ENCODE results near the gene KCNC3. TPM values are rescaled to one million over a fixed set of nuclear protein-coding genes. Genes with fewer than 3 reads are reported as not detected.

KCNC3 gene
- total RNA-seq, 5 donors from 2014 or later (not counting 1 experiment from before 2014, with no cell fraction given) = 0.75 to 4.3 (median 1.5) TPM

DNA sequence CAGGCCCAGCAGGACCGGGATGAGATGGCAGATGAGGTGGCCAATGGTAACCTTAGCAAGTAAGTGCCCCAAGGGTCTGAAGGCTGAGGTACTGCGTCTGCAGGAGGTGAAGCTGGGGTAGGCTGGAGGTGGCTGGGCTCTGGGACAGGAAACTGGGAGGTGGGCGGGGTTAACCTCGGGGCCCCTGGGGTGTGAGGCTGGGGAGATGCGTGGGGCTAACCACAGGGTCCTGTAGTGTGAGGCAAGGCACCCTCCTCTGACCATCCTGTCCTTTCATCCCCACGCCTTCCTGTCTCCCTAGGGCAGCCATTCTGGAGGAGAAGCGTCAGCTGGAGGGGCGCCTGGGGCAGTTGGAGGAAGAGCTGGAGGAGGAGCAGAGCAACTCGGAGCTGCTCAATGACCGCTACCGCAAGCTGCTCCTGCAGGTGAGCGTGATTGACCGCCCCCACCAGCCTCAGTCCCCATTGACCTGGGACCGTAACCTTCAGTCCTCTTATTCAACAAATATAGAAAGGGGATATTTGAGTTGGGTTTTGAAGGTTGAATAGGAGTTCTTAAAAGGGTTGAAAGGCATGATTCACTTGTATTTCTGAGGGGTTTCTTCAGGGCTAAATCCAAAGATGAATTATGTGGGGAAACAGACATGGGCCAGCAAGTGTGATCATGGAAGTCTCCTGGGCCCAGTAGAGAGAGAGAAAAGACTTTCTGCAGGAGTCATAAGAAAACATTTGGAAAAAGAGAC is 35.7 kb downstream of the KCNC3 start:
- DNase-seq (no peak), ATAC-seq (replicated peaks in 1 of 4) (no peak)
- no peaks in the 10 kb centered on the region for H3K4me1 ChIP-seq (ENCODE audit: control insufficient read depth in 1 of 2, extremely low read depth in 1 of 2, insufficient read depth in 2 of 2, low read length in 2 of 2)
- Mint-ChIP-seq H3K27ac (no peak overlapping the region), H3K36me3 (no peaks in the 10 kb centered on the region), H3K4me3 (no peak overlapping the region), H3K27me3 (peaks cover 39 to 48% of the 10 kb centered on the region in 2 donors), H3K4me1 (no peaks in the 10 kb centered on the region), H3K9me3 (peaks cover 0 to 6% (median 3%) of the 10 kb centered on the region in 3 donors)
- H3K27ac ChIP-seq (ENCODE audit: low read length) = no peak overlapping the region
- peaks cover 0 to 47% of the 10 kb centered on the region in 2 experiments for H3K27me3 ChIP-seq (replicated peaks in 1 of 2; ENCODE audit: control insufficient read depth in 2 of 2, extremely low read depth in 1 of 2, insufficient read depth in 2 of 2, low read length in 1 of 2)
- no peaks in the 10 kb centered on the region for H3K9me3 ChIP-seq
- H3K4me3 ChIP-seq (ENCODE audit: control insufficient read depth in 1 of 2, extremely low read depth in 1 of 2, low read length in 1 of 2) = no peak overlapping the region
- ChIA-PET CTCF (no interaction called here), POLR2A (no interaction called here)
- H3K36me3 ChIP-seq (ENCODE audit: control insufficient read depth in 2 of 2, extremely low read depth in 1 of 2, insufficient read depth in 1 of 2, low read length in 1 of 2) = no peaks in the 10 kb centered on the region
- WGBS (ENCODE audit: insufficient coverage) = 63% methylated on average over 2 of the region's 14 CpGs

DNA sequence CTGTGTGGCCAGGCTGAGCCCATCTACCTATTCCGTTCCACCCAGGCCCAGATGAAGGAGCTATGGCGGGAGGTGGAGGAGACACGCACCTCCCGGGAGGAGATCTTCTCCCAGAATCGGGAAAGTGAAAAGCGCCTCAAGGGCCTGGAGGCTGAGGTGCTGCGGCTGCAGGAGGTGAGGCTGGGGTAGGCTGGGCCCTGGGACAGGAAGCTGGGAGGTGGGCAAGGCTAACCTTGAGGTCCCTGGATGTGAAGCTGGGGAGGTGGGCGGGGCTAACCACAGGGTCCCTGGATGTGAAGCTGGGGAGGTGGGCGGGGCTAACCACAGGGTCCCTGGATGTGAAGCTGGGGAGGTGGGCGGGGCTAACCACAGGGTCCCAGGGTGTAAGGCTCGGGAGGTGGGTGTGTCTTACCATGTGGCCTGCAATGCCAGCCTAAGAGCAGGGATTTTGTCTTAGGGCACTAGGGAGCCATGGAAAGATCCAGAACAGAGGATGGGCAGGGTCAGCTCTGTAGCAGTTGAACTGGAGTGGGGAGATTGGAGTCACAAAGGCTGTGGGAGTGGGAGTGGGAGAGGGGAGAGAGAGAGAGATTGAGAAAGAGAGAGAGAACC is 36.9 kb downstream of the KCNC3 start:
- peaks cover 0 to 49% of the 10 kb centered on the region in 2 experiments for H3K27me3 ChIP-seq (replicated peaks in 1 of 2; ENCODE audit: control insufficient read depth in 2 of 2, extremely low read depth in 1 of 2, insufficient read depth in 2 of 2, low read length in 1 of 2)
- ChIA-PET CTCF (no interaction called here), POLR2A (no interaction called here)
- Mint-ChIP-seq H3K27me3 (peaks cover 43 to 59% of the 10 kb centered on the region in 2 donors), H3K4me3 (no peak overlapping the region), H3K27ac (no peak overlapping the region), H3K9me3 (peaks cover 4 to 6% (median 6%) of the 10 kb centered on the region in 3 donors), H3K36me3 (no peaks in the 10 kb centered on the region), H3K4me1 (no peaks in the 10 kb centered on the region)
- H3K36me3 ChIP-seq (ENCODE audit: control insufficient read depth in 2 of 2, extremely low read depth in 1 of 2, insufficient read depth in 1 of 2, low read length in 1 of 2) = no peaks in the 10 kb centered on the region
- no peak for ATAC-seq (replicated peaks in 1 of 4)
- no peaks in the 10 kb centered on the region for H3K9me3 ChIP-seq
- H3K27ac ChIP-seq (ENCODE audit: low read length) = no peak overlapping the region
- H3K4me3 ChIP-seq (ENCODE audit: control insufficient read depth in 1 of 2, extremely low read depth in 1 of 2, low read length in 1 of 2) = no peak overlapping the region
- WGBS (ENCODE audit: insufficient coverage) = 78% methylated on average over 8 of the region's 11 CpGs
- no peaks in the 10 kb centered on the region for H3K4me1 ChIP-seq (ENCODE audit: control insufficient read depth in 1 of 2, extremely low read depth in 1 of 2, insufficient read depth in 2 of 2, low read length in 2 of 2)
- no peak for DNase-seq

DNA sequence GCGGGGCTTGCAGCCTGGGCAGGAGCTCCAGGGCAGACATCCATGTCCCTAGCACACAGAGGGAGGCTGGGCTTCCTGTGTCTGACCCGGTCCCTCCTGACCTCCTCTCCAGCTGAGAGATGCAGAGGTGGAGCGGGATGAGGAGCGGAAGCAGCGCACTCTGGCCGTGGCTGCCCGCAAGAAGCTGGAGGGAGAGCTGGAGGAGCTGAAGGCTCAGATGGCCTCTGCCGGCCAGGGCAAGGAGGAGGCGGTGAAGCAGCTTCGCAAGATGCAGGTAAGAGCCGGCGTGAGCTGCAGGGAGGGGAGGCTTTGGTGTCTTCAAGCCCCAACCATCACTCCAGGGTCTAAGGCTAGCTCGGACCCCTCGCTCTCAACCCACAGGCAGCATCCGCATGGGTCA is 38.4 kb downstream of the KCNC3 start:
- DNase-seq = no peak
- H3K36me3 ChIP-seq (ENCODE audit: control insufficient read depth in 2 of 2, extremely low read depth in 1 of 2, insufficient read depth in 1 of 2, low read length in 1 of 2) = no peaks in the 10 kb centered on the region
- ChIA-PET POLR2A (no interaction called here), CTCF (interaction anchor here in 1 of 2 donors (0.5 kb wide), 1 partner anchor 266 kb away, joined by 3 read pairs; no protein-coding TSS in a partner anchor)
- H3K27me3 ChIP-seq (replicated peaks in 1 of 2; ENCODE audit: control insufficient read depth in 2 of 2, extremely low read depth in 1 of 2, insufficient read depth in 2 of 2, low read length in 1 of 2) = peaks cover 0 to 50% of the 10 kb centered on the region in 2 experiments
- Mint-ChIP-seq H3K36me3 (no peaks in the 10 kb centered on the region), H3K27me3 (peaks cover 43 to 66% of the 10 kb centered on the region in 2 donors), H3K4me3 (no peak overlapping the region), H3K4me1 (no peaks in the 10 kb centered on the region), H3K27ac (no peak overlapping the region), H3K9me3 (peaks cover 8 to 15% (median 8%) of the 10 kb centered on the region in 3 donors)
- H3K4me1 ChIP-seq (ENCODE audit: control insufficient read depth in 1 of 2, extremely low read depth in 1 of 2, insufficient read depth in 2 of 2, low read length in 2 of 2) = no peaks in the 10 kb centered on the region
- no peak overlapping the region for H3K27ac ChIP-seq (ENCODE audit: low read length)
- no peaks in the 10 kb centered on the region for H3K9me3 ChIP-seq
- 65% methylated on average over 10 of the region's 15 CpGs for WGBS (ENCODE audit: insufficient coverage)
- no peak overlapping the region for H3K4me3 ChIP-seq (ENCODE audit: control insufficient read depth in 1 of 2, extremely low read depth in 1 of 2, low read length in 1 of 2)
- no peak for ATAC-seq (replicated peaks in 1 of 4)

DNA sequence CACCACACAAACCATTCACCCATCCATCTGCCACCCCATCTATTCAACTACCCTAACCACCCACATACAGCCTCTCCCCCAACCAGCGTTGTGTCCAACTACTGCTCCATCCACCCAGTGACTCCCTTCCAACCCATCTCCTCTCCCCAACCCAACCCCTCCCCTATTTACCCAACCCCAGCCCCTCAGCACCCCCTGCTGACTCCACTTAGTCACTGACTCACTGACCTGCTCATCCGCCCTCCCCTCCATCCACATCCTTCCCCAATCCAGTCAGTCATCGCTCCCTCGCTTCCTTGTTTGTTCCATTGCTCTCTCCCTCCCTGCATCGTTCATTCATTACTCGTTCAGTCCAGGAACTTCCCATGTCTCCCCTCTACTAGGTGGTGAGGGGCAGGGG is 39.2 kb downstream of the KCNC3 start:
- ChIA-PET CTCF (no interaction called here), POLR2A (no interaction called here)
- Histone ChIP-seq H3K36me3 (ENCODE audit: control insufficient read depth in 2 of 2, extremely low read depth in 1 of 2, insufficient read depth in 1 of 2, low read length in 1 of 2) (no peaks in the 10 kb centered on the region), H3K4me1 (ENCODE audit: control insufficient read depth in 1 of 2, extremely low read depth in 1 of 2, insufficient read depth in 2 of 2, low read length in 2 of 2) (no peaks in the 10 kb centered on the region), H3K9me3 (no peaks in the 10 kb centered on the region), H3K27ac (ENCODE audit: low read length) (no peak overlapping the region), H3K4me3 (ENCODE audit: control insufficient read depth in 1 of 2, extremely low read depth in 1 of 2, low read length in 1 of 2) (no peak overlapping the region), H3K27me3 (replicated peaks in 1 of 2; ENCODE audit: control insufficient read depth in 2 of 2, extremely low read depth in 1 of 2, insufficient read depth in 2 of 2, low read length in 1 of 2) (peaks cover 0 to 47% of the 10 kb centered on the region in 2 experiments)
- H3K27ac Mint-ChIP-seq = no peak overlapping the region
- no peak overlapping the region for H3K4me3 Mint-ChIP-seq
- peaks cover 11 to 21% (median 15%) of the 10 kb centered on the region in 3 donors for H3K9me3 Mint-ChIP-seq
- no peaks in the 10 kb centered on the region for H3K4me1 Mint-ChIP-seq
- ATAC-seq (replicated peaks in 1 of 4) (no peak), DNase-seq (no peak)
- 65% methylated on average over 2 of the region's 6 CpGs for WGBS (ENCODE audit: insufficient coverage)
- H3K36me3 Mint-ChIP-seq = no peaks in the 10 kb centered on the region
- peaks cover 45 to 72% of the 10 kb centered on the region in 2 donors for H3K27me3 Mint-ChIP-seq

DNA sequence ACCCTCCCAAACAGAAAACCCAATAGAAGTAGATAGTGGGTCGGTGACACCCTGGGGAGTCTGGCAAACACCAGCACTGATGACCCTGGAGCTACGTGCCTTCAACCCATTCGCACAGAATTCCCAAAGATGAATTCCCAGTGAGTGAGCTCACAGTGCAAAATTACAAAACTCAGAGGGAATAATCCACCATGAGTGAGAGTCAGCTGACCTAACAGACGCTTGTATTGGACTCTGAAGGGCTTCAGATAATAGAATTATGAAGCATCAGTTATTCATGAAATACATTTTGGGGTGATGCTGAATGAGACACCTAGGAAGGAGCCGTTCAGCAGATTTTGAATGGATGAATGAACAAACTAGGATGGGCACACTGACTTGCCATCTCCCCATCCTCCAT is 40.2 kb downstream of the KCNC3 start:
- H3K27me3 ChIP-seq (replicated peaks in 1 of 2; ENCODE audit: control insufficient read depth in 2 of 2, extremely low read depth in 1 of 2, insufficient read depth in 2 of 2, low read length in 1 of 2) = peaks cover 0 to 51% of the 10 kb centered on the region in 2 experiments
- ChIA-PET POLR2A (no interaction called here), CTCF (no interaction called here)
- H3K4me1 ChIP-seq (ENCODE audit: control insufficient read depth in 1 of 2, extremely low read depth in 1 of 2, insufficient read depth in 2 of 2, low read length in 2 of 2) = no peaks in the 10 kb centered on the region
- ATAC-seq (replicated peaks in 1 of 4) = no peak
- no peak overlapping the region for H3K27ac ChIP-seq (ENCODE audit: low read length)
- Mint-ChIP-seq H3K27ac (no peak overlapping the region), H3K27me3 (peaks cover 47 to 68% of the 10 kb centered on the region in 2 donors), H3K9me3 (peaks cover 11 to 22% (median 16%) of the 10 kb centered on the region in 3 donors), H3K4me3 (no peak overlapping the region), H3K36me3 (no peaks in the 10 kb centered on the region), H3K4me1 (no peaks in the 10 kb centered on the region)
- H3K4me3 ChIP-seq (ENCODE audit: control insufficient read depth in 1 of 2, extremely low read depth in 1 of 2, low read length in 1 of 2) = no peak overlapping the region
- no peak for DNase-seq
- 100% methylated on average over 1 of the region's 5 CpGs for WGBS (ENCODE audit: insufficient coverage)
- no peaks in the 10 kb centered on the region for H3K9me3 ChIP-seq
- no peaks in the 10 kb centered on the region for H3K36me3 ChIP-seq (ENCODE audit: control insufficient read depth in 2 of 2, extremely low read depth in 1 of 2, insufficient read depth in 1 of 2, low read length in 1 of 2)

DNA sequence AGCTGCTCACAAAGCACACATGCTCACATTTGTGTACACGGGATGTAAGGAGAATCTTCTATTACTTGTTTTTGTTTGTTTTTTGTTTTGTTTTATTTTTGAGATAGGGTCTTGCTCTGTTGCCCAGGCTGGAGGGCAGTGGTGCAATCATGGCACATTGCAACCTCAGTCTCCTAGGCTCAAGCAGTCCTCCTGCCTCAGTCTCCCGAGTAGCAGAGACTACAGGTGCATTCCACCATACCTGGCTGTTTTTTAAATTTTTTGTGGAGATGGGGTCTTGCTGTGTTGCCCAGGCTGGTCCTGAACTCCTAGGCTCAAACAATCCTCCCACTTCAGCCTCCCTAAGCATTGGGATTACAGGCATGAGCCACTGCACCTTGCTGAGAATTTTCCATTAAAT is 41.8 kb downstream of the KCNC3 start:
- Mint-ChIP-seq H3K4me1 (no peaks in the 10 kb centered on the region), H3K27ac (no peak overlapping the region)

More for the DNA sequence above, 41.8 kb downstream of the KCNC3 start:
- Histone ChIP-seq H3K36me3 (ENCODE audit: control insufficient read depth in 2 of 2, extremely low read depth in 1 of 2, insufficient read depth in 1 of 2, low read length in 1 of 2) (no peaks in the 10 kb centered on the region), H3K27ac (ENCODE audit: low read length) (no peak overlapping the region), H3K4me3 (ENCODE audit: control insufficient read depth in 1 of 2, extremely low read depth in 1 of 2, low read length in 1 of 2) (no peak overlapping the region), H3K4me1 (ENCODE audit: control insufficient read depth in 1 of 2, extremely low read depth in 1 of 2, insufficient read depth in 2 of 2, low read length in 2 of 2) (no peaks in the 10 kb centered on the region), H3K27me3 (replicated peaks in 1 of 2; ENCODE audit: control insufficient read depth in 2 of 2, extremely low read depth in 1 of 2, insufficient read depth in 2 of 2, low read length in 1 of 2) (peaks cover 0 to 38% of the 10 kb centered on the region in 2 experiments), H3K9me3 (no peaks in the 10 kb centered on the region)
- Mint-ChIP-seq H3K36me3 (no peaks in the 10 kb centered on the region), H3K27me3 (peaks cover 33 to 55% of the 10 kb centered on the region in 2 donors), H3K9me3 (peaks cover 11 to 22% (median 16%) of the 10 kb centered on the region in 3 donors), H3K4me3 (no peak overlapping the region)
- ATAC-seq (replicated peaks in 1 of 4) (no peak), DNase-seq (no peak)
- no CpG with 5 or more reads among the region's 2 CpGs for WGBS (ENCODE audit: insufficient coverage)
- ChIA-PET POLR2A (no interaction called here), CTCF (no interaction called here)

Data from T-cell (primary cell).